GM12878 (cell line): ENCODE data around the gene ZNF652. TPM values are rescaled to one million over a fixed set of nuclear protein-coding genes. Genes with fewer than 3 reads are reported as not detected.

Experiments
- ATAC-seq: fragments of 200-7000 bp; cut with Tn5 transposase; 3 replicates; pipeline ENCODE4 v1.9.1; 2020; ENCODE audit warnings: mild to moderate bottlenecking, moderate library complexity
- BruUV-seq: library from RNA; stranded (reverse); fragments of 400-500 nt; replicated peaks from 2 replicates; lab custom pipeline; 2021; lab: Mats Ljungman, UMichigan
- CTCF ChIA-PET: fragments of 300-600 bp; sonication (Branson Sonifier 250); formaldehyde crosslinking; extraction: SDS; loops from one replicate; lab custom pipeline; 2021; ENCODE audit warnings: inconsistent platforms; lab: Yijun Ruan, JAX
- POLR2A ChIA-PET: fragments of 350-600 bp; formaldehyde crosslinking; extraction: SDS; loops from one replicate; lab custom pipeline; 2021; ENCODE audit warnings: inconsistent platforms; lab: Charles Lee
- RAD21 ChIA-PET: fragments of 300-600 bp; sonication (Branson Sonifier 250); formaldehyde crosslinking; loops from one replicate; lab custom pipeline; 2023; ENCODE audit warnings: antibody characterized with exemption; ENCODE audit not compliant: unreplicated experiment; lab: Charles Lee
- SMC1A ChIA-PET: fragments of 300-600 bp; sonication (Branson Sonifier 250); formaldehyde crosslinking; loops from one replicate; lab custom pipeline; 2023; ENCODE audit not compliant: unreplicated experiment, uncharacterized antibody; lab: Charles Lee
- DNase-seq: peaks from one replicate; pipeline ENCODE4 v3.0.0-alpha.2; 2011; ENCODE audit warnings: low read depth, low spot score
- FAIRE-seq: peaks from 3 replicates; lab custom pipeline; 2011; peaks lifted over from hg19 to GRCh38; lab: Jason Lieb, UNC
- H2AFZ ChIP-seq: 2 replicates; pipeline ENCODE4 v1.6.0; 2011; ENCODE audit warnings: low read depth, low read length, control low read depth; ENCODE audit not compliant: control insufficient read depth
- H3K27ac ChIP-seq: 2 replicates; pipeline ENCODE4 v1.5.1; 2011; ENCODE audit warnings: control low read depth; ENCODE audit not compliant: control insufficient read depth, insufficient read depth
- H3K27me3 ChIP-seq, 2 experiments: replicated peaks in 1 of 2; 2 replicates each; pipeline versions ENCODE4 v1.6.0 to v1.6.1; 2011; ENCODE audit warnings: low read length in 1 of 2; ENCODE audit not compliant: control insufficient read depth in 2 of 2, insufficient read depth in 2 of 2
- H3K36me3 ChIP-seq, 2 experiments: 2 replicates each; pipeline ENCODE4 v1.5.1; 2011; ENCODE audit warnings: low read length in 1 of 2; ENCODE audit not compliant: control insufficient read depth in 2 of 2, insufficient read depth in 2 of 2
- H3K4me1 ChIP-seq: 2 replicates; pipeline ENCODE4 v1.6.1; 2011; ENCODE audit warnings: mild to moderate bottlenecking, low read length, moderate library complexity, mixed read lengths; ENCODE audit not compliant: control insufficient read depth, insufficient read depth
- H3K4me2 ChIP-seq: 2 replicates; pipeline ENCODE4 v1.6.0; 2011; ENCODE audit warnings: control low read depth; ENCODE audit not compliant: control insufficient read depth, insufficient read depth
- H3K4me3 ChIP-seq: fragments of 200-600 bp; sonication (generic); 2 replicates; pipeline ENCODE4 v1.5.1; 2016
- H3K79me2 ChIP-seq: 2 replicates; pipeline ENCODE4 v1.6.0; 2011; ENCODE audit warnings: low read length; ENCODE audit not compliant: control insufficient read depth, insufficient read depth
- H3K9ac ChIP-seq: 2 replicates; pipeline ENCODE4 v1.8.0; 2011; ENCODE audit warnings: low read length, control low read depth, mixed read lengths; ENCODE audit not compliant: control insufficient read depth, insufficient read depth
- H3K9me3 ChIP-seq: replicated peaks from 3 replicates; pipeline ENCODE4 v1.5.1; 2011; ENCODE audit warnings: mild to moderate bottlenecking, low read length; ENCODE audit not compliant: control insufficient read depth, insufficient read depth
- H4K20me1 ChIP-seq: 2 replicates; pipeline ENCODE4 v1.6.0; 2011; ENCODE audit not compliant: control insufficient read depth, insufficient read depth
- CHD1 ChIP-seq: IDR thresholded peaks from 2 replicates; pipeline ENCODE4 v1.6.1; 2012; ENCODE audit warnings: low read depth, low read length, improper control_type of control experiment
- EGR1 ChIP-seq, 2 experiments: IDR thresholded peaks; 1 replicate in 1 of 2; 2 replicates in 1 of 2; pipeline ENCODE4 v1.6.1; 2011 to 2012; ENCODE audit warnings: low read depth in 2 of 2, low read length in 2 of 2, borderline replicate concordance in 1 of 2, mild to moderate bottlenecking in 1 of 2, moderate library complexity in 1 of 2
- ESRRA ChIP-seq: IDR thresholded peaks from 2 replicates; pipeline ENCODE4 v1.6.1; 2012; ENCODE audit warnings: mild to moderate bottlenecking, low read length, improper control_type of control experiment
- EZH2 ChIP-seq: IDR thresholded peaks from 2 replicates; pipeline ENCODE4 v1.6.1; 2012; ENCODE audit warnings: low read depth, mild to moderate bottlenecking, control low read depth, inconsistent platforms, low read length, borderline replicate concordance; ENCODE audit not compliant: control insufficient read depth
- IRF4 ChIP-seq: IDR thresholded peaks from 2 replicates; pipeline ENCODE4 v1.6.1; 2011; ENCODE audit warnings: low read depth, low read length
- MTA3 ChIP-seq: IDR thresholded peaks from 2 replicates; pipeline ENCODE4 v1.6.1; 2012; ENCODE audit warnings: low read length, inconsistent platforms, borderline replicate concordance
- MYC ChIP-seq: IDR thresholded peaks from 2 replicates; pipeline ENCODE4 v1.6.1; 2011; ENCODE audit warnings: mild to moderate bottlenecking, low read length, moderate library complexity, inconsistent platforms; ENCODE audit not compliant: insufficient read depth, insufficient replicate concordance, insufficient read length, severe bottlenecking
- SPI1 ChIP-seq: IDR thresholded peaks from 2 replicates; pipeline ENCODE4 v1.6.1; 2011; ENCODE audit warnings: low read depth, mild to moderate bottlenecking, low read length, moderate library complexity, borderline replicate concordance; ENCODE audit not compliant: insufficient read depth
- ZNF207 ChIP-seq: fragments of 450-650 bp; IDR thresholded peaks from 2 replicates; pipeline ENCODE4 v1.6.1; 2014; ENCODE audit warnings: antibody characterized with exemption, mild to moderate bottlenecking, borderline replicate concordance
- ZZZ3 ChIP-seq: IDR thresholded peaks from 2 replicates; pipeline ENCODE4 v1.6.1; 2011; ENCODE audit warnings: low read depth; ENCODE audit not compliant: control insufficient read depth, insufficient read length
- WGBS: methylation state at CpG from one replicate; pipeline ENCODE4 v1.1.6; 2016; ENCODE audit warnings: low lambda C conversion rate; ENCODE audit not compliant: insufficient replicate concordance, insufficient coverage; ENCODE audit errors: missing lambda C conversion rate; 5-methylcytosine and 5-hydroxymethylcytosine counted together
- in situ Hi-C: fragments of 300-500 bp; cut with MboI; formaldehyde crosslinking; loops from 9 replicates; pipeline ENCODE4 v1.14.3; 2018; ENCODE audit warnings: mixed read lengths
- intact Hi-C: fragments of 100-400 bp; cut with micrococcal nuclease; formaldehyde crosslinking; loops from one replicate; pipeline ENCODE4 v1.14.2; 2022; ENCODE audit not compliant: unreplicated experiment
- polyA plus RNA-seq, 11 experiments: library from polyadenylated mRNA; depleted of rRNA in 4 of 11; unstranded in 6 of 11; stranded (reverse) in 5 of 11; fragments of >200 nt; fragmentation: Nextera tagmentation in 4 of 11; fragmentation: Illumina TruSeq in 1 of 11; extraction: Ambion mirVana in 4 of 11; extraction: Trizol in 1 of 11; gene quantifications; 1 replicate in 1 of 11; 2 replicates in 10 of 11; pipeline versions ENCODE4 v1.2.1 to v1.2.3, GENCODE V29; 2011 to 2016; ENCODE audit warnings: inconsistent platforms in 2 of 11, missing spikeins in 2 of 11, low read depth in 1 of 11
- total RNA-seq, 4 experiments: library from RNA; depleted of rRNA in 3 of 4; stranded (reverse); fragments of >200 nt in 3 of 4; fragmentation: Illumina TruSeq in 1 of 4; extraction: Trizol in 1 of 4; gene quantifications; 2 replicates each; pipeline versions ENCODE4 v1.2.1 to v1.2.3, GENCODE V29; 2013 to 2021
- TF ChIP-seq, protein P1 (sequence below): IDR thresholded peaks from 2 replicates; pipeline ENCODE4 v1.6.1; 2011; ENCODE audit warnings: low read depth, low read length, improper control_type of control experiment, borderline replicate concordance
- TF ChIP-seq, protein P2 (sequence below): fragments of 450-650 bp; IDR thresholded peaks from 2 replicates; pipeline ENCODE4 v1.6.1; 2016; ENCODE audit warnings: mild to moderate bottlenecking, moderate library complexity, borderline replicate concordance

Gene ZNF652
- total and polyA plus RNA-seq, 10 of the 15 experiments (the other 5 are each of a cell fraction or from before 2014, with no cell fraction given): 3.4 to 13.1 (median 8.7) TPM

- ChIA-PET SMC1A (no interaction called here), POLR2A (no interaction called here), RAD21 (no interaction called here), CTCF (no interaction called here)
- WGBS: 74% methylated on average over 10 of the region's 10 CpGs
- TF ChIP-seq CHD1 (no peak), ZNF207 (no peak), EGR1 (IDR thresholded peaks at IDR 0.05; ENCODE audit: borderline replicate concordance in 1 of 2, low read depth in 2 of 2, low read length in 2 of 2) (no peak), ZZZ3 (no peak), IRF4 (no peak), EZH2 (no peak), SPI1 (no peak), ESRRA (no peak), MTA3 (no peak), MYC (no peak)
- TF ChIP-seq, protein P1, sequence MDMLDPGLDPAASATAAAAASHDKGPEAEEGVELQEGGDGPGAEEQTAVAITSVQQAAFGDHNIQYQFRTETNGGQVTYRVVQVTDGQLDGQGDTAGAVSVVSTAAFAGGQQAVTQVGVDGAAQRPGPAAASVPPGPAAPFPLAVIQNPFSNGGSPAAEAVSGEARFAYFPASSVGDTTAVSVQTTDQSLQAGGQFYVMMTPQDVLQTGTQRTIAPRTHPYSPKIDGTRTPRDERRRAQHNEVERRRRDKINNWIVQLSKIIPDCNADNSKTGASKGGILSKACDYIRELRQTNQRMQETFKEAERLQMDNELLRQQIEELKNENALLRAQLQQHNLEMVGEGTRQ: no peak
- TF ChIP-seq, protein P2, sequence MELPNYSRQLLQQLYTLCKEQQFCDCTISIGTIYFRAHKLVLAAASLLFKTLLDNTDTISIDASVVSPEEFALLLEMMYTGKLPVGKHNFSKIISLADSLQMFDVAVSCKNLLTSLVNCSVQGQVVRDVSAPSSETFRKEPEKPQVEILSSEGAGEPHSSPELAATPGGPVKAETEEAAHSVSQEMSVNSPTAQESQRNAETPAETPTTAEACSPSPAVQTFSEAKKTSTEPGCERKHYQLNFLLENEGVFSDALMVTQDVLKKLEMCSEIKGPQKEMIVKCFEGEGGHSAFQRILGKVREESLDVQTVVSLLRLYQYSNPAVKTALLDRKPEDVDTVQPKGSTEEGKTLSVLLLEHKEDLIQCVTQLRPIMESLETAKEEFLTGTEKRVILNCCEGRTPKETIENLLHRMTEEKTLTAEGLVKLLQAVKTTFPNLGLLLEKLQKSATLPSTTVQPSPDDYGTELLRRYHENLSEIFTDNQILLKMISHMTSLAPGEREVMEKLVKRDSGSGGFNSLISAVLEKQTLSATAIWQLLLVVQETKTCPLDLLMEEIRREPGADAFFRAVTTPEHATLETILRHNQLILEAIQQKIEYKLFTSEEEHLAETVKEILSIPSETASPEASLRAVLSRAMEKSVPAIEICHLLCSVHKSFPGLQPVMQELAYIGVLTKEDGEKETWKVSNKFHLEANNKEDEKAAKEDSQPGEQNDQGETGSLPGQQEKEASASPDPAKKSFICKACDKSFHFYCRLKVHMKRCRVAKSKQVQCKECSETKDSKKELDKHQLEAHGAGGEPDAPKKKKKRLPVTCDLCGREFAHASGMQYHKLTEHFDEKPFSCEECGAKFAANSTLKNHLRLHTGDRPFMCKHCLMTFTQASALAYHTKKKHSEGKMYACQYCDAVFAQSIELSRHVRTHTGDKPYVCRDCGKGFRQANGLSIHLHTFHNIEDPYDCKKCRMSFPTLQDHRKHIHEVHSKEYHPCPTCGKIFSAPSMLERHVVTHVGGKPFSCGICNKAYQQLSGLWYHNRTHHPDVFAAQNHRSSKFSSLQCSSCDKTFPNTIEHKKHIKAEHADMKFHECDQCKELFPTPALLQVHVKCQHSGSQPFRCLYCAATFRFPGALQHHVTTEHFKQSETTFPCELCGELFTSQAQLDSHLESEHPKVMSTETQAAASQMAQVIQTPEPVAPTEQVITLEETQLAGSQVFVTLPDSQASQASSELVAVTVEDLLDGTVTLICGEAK: no peak
- no peaks in the 10 kb centered on the region; the same call in 1 of the 3 replicates for H3K9me3 ChIP-seq
- no peak overlapping the region for H3K27ac ChIP-seq
- BruUV-seq: no TSS peak
- no peaks in the 10 kb centered on the region for H3K79me2 ChIP-seq
- no peaks in the 10 kb centered on the region for H4K20me1 ChIP-seq
- H3K27me3 ChIP-seq: no peaks in the 10 kb centered on the region; a peak in 1 of 4 replicates
- H2AFZ ChIP-seq: no peak overlapping the region
- in situ Hi-C loops: no loop called here
- no peak overlapping the region for H3K9ac ChIP-seq
- intact Hi-C loops: no loop called here
- FAIRE-seq: no peak
- H3K4me1 ChIP-seq: peaks cover 7% of the 10 kb centered on the region
- H3K4me3 ChIP-seq: no peak overlapping the region
- no peaks in the 10 kb centered on the region for H3K36me3 ChIP-seq
- no peak for ATAC-seq
- DNase-seq: no peak
- no peak overlapping the region for H3K4me2 ChIP-seq
These were observed 21.0 kb upstream of the ZNF652 start for GRCh38 chr17:49383060-49383459.
